Fibroblast of peridontal ligament (primary cell): Measurements from ENCODE around the gene PUM1.

Source experiments
- DNase-seq: peaks from one replicate; pipeline ENCODE4 v3.0.0-alpha.2; 2010; ENCODE audit errors: extremely low read depth

The PUM1 gene

GRCh38 chr1:30907481-30908315, 157.8 kb downstream of the PUM1 start:
- no peak for DNase-seq

DNA sequence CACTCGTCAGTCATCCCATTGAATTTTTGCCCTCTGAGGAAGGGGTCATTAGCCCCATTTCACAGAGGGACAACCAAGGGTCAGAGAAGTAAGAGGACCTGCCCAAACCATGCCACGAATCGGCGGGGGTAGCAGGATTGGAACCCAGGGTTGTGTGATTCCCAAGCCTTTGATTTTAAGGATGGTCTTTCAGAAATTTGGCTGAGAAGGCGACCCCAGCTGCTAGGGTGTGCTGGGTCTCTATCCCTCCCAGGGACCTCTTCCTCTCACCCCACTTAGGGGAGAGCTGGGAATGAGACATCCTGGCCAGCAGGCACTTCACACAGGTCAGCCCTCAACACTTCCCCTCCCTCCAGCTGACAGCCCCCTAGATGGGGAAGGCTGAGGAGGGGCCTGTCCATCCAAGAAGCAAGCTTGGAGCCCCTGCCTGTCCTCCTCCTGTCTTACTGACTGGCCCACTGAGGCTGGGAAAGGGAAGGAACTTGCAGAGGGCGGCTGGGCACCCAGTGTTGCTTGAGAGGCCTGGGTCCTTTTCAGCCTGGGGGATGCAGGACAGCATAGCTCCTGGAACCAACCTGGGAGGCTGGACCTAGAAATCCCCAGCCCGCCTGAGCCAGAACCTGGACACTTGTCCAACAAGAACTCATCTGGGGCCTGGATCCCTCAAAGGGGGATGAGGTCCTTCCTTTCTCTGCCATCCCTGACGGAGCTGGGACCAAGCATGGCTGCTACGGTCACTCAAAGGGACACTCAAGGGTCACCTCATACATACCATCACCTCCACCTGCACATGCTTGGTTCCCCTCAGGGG, 158.7 kb downstream of the PUM1 start:
- no peak for DNase-seq

DNA sequence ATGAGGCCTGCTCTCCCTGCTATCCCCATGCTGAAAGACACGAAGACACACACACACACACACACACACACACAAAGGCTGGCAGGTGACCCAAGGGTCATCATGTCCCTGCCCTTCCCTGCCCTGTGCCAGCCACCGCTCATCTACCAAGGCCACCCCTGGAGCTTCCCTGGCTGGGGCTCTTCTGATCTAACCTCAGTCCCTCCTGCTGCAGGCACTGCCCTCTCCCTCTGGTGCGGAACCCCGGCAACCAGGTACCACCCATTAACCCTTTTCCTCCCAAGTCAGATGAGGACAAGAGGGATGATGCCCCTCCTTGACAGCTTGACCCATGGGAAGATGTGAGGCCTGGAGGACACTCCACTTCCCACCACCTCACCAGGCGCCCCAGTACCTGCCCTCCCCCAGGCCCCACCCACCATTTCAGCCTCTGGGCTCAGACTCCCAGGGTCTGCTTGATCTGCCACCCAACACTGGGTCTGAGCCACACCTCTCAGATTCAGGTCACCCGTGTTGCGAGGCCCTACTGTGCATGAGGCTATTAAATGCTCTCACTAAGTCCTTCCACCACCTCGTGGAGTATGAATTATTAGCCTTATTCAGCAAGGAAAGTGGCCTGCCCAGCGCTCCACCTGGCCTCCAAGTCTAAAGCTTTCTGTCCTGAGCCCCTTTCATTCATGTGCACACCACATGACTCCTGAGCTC, 159.4 kb downstream of the PUM1 start:
- DNase-seq: no peak

DNA sequence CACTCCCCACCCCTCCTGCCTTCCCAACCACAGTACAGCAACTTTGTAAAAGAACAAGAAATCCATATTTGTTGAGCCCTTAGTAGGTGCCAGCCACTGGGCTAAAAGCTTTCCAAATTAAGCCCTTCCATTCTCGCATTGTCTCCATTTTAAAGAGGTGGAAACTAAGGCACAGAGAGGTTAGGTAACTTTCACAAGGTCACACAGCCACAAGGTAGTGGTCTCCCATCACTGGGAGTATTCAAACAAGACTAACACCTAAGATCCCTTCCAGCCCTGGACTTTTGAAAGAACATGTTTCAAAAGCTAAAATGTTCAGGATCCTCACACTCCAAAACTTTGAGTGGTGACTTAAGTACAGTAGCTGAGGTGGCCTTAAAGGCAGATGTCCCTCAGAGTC, 160.1 kb downstream of the PUM1 start:
- DNase-seq: no peak

- no peak for DNase-seq
Measured at GRCh38 chr1:30904962-30905335, 160.6 kb downstream of the PUM1 start.

DNA sequence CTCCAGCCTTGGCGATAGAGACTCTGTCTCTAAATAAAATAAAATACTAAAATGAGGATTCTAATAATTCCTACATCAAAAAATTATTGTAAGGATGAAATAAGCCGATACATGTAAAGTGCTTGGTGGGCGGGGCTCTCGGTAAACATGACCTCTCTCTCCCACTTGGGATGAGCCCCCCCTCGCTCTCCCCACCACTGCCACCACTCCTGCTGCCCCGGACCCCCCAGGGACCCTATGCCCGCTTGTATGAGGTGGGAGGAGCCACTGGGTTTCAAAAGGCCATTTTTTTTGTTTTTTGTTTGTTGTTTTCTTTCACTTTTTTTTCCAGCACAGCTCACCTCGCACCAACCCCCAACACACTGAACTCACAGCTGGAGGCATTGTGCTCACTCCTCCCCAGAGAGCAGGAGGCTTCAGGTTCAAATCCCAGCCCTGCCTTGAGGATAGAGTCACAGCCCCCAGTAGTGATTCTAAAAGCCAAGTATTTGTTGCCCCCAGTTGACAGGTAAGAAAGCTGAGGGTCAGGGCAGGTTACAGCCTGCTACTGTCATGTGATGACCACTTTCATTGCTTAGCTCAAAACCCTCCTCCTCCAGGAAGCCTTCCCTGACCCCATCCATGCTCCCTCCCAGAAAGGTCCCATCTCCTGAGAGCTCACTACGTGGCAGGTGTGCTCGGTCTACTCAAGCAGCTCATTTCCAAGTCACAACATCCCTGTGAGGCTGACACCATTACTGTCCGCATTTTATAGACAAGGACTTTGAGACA, 161.1 kb downstream of the PUM1 start:
- DNase-seq: no peak

DNA sequence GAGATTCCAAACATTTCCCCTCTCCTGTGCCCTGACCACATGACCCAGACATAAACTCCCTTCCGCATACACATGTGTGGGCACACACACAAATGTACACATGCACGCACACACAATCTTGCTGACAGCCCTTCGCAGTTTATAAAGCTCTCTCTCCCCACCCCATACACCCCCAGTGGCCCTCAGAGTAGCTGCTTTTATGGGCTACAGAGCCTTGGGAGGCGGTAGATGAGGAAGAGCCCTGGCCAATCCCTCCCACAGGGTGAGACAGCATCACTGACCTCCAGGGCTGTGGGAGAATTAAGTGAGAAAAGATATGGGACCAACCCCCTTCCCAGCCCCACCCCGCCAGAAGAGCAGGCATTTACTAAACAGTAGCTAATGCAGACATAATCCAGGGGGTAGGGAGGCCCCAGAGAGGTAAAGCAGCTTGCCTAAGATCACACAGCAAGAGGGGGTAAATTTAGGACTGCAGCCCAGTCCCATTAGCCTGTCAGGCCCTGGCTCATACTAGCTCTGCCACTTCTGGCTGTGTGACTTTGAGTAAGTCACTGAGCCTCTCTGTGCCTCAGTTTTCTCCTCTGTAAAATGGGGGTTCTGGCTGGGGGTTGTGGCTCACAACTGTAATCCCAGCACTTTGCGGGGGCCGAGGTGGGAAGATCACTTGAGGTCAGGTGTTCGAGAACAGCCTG, 162.0 kb downstream of the PUM1 start:
- DNase-seq: no peak

DNA sequence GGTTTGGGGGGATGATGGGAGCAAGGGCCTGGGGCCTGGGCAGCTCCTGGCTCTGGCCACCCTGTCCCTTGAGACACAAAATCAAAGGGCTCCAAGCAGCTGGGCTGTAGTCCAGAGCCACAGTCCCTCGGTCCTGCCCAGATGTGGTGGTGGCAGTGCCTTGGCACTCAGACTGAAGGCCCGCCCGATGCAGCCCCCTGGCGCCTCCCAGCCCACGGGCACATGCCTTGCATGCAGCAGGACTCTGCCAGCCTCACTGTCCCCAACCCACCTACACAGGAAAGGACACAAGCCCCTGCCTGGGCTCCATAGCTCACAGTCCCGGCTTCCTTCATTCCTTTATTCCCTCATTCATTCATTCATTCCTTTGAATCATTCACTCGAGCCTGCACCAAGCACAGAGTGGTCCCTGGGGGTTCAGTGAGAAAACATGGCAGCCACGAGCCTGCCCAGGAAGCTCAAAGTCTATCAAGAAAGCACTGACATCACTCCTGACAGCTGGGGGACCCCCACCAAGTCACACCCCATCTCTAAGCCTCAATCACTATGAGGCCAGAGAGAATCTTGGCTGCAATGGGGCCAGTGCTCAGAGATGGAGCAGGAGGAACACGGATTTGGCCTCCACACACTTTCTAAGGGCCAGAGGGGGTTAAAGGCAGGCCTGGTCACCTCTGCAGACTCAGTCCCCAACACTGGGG, 162.8 kb downstream of the PUM1 start:
- no peak for DNase-seq

DNA sequence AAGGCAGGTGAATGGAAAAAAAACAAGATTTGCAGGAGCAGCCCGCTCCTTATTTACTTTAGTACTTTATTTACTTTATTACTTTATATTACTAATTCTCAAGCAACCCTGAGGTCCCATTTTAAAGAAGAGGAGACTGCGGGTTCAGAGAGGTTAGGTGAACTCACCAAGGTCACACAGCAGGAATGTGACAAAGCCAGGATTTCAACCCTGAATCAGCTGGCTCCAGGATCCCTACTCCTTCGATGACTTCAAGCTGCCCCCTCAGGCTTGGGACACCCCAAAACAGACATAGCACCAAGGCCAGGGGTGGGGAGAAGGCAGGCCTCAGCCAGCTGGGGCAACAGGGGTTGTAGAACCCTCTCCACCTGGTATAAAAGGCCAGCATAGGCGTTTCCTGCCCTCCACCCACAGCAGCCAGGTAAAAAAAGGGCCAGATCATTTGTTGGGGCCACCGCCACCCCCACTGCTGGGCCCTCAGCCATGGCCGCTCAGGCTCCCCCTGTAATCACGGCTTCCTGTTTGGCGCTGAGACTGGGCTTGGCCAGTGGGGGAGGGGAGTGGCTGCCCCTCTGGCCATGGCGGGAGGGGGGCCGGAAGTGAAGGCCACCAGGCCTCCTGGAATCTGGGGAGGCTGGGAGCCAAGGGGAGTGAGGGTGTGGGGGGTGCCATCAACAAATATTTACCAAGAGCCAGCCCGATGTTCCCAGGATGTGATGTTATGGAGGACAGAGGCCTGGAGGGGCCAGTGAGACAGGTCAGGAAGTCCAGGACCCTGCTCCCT, 163.5 kb downstream of the PUM1 start:
- no peak for DNase-seq

- DNase-seq: no peak
Measured at GRCh38 chr1:30900931-30901560, 164.5 kb downstream of the PUM1 start.

GRCh38 chr1:30900486-30900885, 165.0 kb downstream of the PUM1 start:
- DNase-seq: no peak

DNA sequence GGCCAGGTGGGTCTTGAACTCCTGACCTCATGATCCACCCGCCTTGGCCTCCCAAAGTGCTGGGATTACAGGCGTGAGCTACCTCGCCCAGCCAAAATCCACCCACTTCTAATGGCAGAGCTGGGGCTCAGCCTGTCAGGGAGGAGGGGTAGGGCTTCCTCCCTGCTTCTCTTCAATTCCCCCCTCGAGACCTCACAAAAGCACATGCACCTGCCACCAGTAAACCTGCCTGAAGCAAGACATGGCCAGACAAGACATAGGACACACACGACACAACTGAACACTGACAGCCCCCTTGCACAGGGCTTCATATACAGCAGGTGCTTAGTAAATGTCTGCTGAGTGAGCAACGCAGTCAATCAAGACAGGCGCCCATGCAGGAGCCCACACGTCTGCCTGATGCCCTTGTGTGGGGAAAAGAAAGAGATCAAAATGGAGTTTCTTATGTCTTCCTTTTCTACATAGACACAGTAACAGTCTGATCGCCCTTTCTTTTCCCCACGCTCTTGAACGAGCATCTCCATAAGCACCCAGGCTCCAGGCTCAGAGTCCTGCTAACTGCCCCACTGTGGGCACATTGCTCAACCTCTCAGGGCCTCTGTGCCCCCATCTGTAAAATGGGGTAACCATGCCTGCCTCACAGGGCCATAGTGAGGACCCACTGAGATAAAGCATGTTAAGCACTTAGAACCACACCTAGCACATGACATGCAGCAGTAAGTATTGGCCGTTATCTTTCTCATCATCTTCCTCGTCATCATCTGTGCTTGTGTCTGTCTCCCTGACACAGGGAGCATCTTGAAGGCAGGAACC, 165.7 kb downstream of the PUM1 start:
- DNase-seq: no peak

DNA sequence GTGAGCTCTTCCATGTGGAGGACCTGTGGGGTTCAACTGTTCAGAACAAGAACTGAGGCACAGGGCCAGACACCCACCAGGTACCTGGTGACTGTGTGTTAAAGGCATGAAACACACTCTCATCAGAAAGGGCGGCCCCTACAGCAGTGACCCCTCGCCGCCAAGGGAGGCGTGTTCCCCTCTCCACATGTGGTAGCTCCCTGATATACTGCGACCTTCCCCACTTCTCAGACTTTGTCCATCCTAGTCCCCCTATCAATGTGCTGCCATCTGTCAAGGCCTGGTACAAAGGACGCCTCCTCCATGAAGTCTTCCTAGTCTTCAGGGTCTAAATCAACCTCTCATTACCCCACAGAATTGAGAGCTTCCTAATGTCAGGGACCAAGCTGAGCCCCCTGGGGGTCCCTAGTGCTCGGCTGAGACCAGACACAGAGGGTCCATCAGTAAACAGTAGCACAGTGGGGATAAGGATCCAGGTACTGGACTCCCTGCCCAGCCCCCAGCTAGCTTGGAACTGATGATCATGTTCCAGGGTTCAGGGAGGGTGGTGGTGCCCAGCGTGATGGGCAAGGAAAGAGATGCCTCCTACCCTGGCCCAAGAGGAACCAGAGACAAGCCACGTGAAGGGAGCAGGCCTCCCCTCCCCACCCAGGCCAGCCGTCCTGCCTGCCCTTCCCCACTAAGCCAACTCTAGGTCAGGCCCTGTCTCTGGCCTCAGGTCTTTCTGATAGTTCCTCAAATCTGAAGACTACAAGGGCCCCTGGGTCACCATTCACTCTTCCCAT, 167.3 kb downstream of the PUM1 start:
- DNase-seq: no peak

DNA sequence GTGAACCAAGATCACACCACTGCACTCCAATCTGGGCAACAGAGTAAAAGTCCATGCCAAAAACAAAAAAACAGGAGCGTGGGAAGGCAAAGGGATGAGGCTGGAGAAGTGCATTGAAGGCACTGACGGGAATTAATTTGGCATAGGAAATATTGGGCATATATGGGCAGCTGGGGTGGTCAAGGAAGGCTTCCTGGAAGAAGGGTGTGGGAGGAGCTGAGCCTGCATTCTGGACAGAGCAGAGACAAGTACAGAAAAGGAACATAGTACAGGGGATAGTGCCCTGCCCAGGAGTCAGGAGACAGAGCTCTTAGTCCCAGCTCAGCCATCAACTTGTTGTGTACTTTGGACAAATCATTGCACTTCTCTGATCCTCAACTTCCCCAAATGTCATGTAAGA, 168.6 kb downstream of the PUM1 start:
- no peak for DNase-seq

- DNase-seq: peak; percentile 37
Measured at GRCh38 chr1:30895944-30896660, 169.4 kb downstream of the PUM1 start.

DNA sequence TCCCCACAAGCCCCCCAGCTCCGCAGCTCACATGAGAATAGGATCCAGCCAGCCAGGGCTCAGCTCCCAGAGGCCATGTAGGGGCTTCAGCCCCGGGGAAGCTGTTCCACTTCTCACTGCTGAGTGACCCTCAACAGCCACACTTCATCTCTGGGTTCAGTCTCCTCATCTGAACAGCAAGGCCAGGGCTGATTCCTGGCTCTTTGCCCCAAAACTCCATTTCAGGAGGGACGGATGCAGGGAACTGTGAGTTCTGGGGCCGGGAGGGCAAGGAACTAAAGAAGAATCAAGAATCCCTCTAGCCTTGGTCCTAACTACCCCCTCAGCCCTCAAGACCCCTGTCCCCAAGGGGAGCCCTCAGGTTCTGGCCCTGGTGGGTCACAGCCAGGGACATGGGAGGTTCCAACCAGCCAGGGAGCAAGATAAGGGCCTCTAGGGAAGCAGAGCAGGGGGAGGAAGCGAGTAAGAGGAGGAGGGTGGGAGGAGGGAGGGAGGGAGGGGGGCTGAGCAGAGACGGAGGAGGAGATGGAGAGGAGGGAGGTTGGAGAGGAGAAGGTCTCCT, 170.1 kb downstream of the PUM1 start:
- no peak for DNase-seq
